Parathyroid adenoma (tissue), 2 donors: ENCODE measurements around the gene CCSAP.
"Not testable (repeated sequence)": the region's sequence is repeated elsewhere in the genome, so short reads cannot be mapped to it uniquely, and the experiment has no call there.

ENCODE experiments used
- H2AFZ ChIP-seq: fragments of 300-600 bp; sonication (generic); one replicate; pipeline ENCODE4 v1.7.0; 2017; ENCODE audit warnings: antibody characterized with exemption, mild to moderate bottlenecking
- H3K27ac ChIP-seq: fragments of 300-600 bp; sonication (generic); one replicate; pipeline ENCODE4 v1.7.0; 2017
- H3K27me3 ChIP-seq: fragments of 300-600 bp; sonication (generic); one replicate; pipeline ENCODE4 v1.7.0; 2017; ENCODE audit warnings: low read length; ENCODE audit not compliant: control insufficient read depth, insufficient read depth
- H3K36me3 ChIP-seq: fragments of 300-600 bp; sonication (generic); one replicate; pipeline ENCODE4 v1.7.0; 2017; ENCODE audit warnings: low read length; ENCODE audit not compliant: control insufficient read depth, insufficient read depth
- H3K4me1 ChIP-seq: fragments of 300-600 bp; sonication (generic); one replicate; pipeline ENCODE4 v1.7.0; 2017; ENCODE audit warnings: control low read depth
- H3K4me2 ChIP-seq: fragments of 300-600 bp; sonication (generic); one replicate; pipeline ENCODE4 v1.7.0; 2017; ENCODE audit warnings: low read length
- H3K4me3 ChIP-seq: fragments of 300-600 bp; sonication (generic); one replicate; pipeline ENCODE4 v1.7.0; 2017; ENCODE audit warnings: low read depth, low read length
- H3K79me2 ChIP-seq: fragments of 300-600 bp; sonication (generic); one replicate; pipeline ENCODE4 v1.7.0; 2017; ENCODE audit warnings: control low read depth
- H3K9ac ChIP-seq: fragments of 300-600 bp; sonication (generic); one replicate; pipeline ENCODE4 v1.7.0; 2017; ENCODE audit warnings: mild to moderate bottlenecking
- H3K9me3 ChIP-seq: fragments of 300-600 bp; sonication (generic); one replicate; pipeline ENCODE4 v1.7.0; 2017; ENCODE audit warnings: low read length; ENCODE audit not compliant: control insufficient read depth
- CTCF ChIP-seq: fragments of 300-600 bp; sonication (generic); IDR thresholded peaks from one replicate; pipeline ENCODE4 v1.7.0; 2017; ENCODE audit warnings: antibody characterized with exemption, mild to moderate bottlenecking
- donor health status: primary hyperparathyroidism.

CCSAP gene

DNA sequence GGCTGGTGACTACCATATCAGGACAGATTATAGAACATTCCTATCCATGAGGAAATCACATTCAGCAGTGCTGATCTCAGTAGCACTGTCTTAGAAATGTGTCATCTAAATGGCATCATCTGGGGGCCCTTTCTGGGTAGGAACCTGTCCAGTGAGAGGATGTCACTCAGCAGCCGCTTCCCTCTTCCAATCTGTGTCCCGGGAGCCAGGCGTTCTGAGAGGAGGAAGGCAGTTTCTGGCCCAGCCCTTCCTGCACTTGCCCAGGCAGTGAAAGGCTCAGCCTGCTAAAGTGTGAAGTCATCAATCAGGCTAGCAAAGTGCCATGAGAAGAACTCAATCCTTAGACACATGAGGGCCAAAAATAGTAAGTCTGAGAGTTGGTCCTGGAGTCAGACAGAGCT lies 46.3 kb downstream of the CCSAP start:
- no peaks in the 10 kb centered on the region for H3K27me3 ChIP-seq
- H3K4me3 ChIP-seq: no peak overlapping the region
- H3K4me1 ChIP-seq: no peaks in the 10 kb centered on the region
- H3K4me2 ChIP-seq: no peak overlapping the region
- TF ChIP-seq CTCF: no peak
- no peak overlapping the region for H3K9ac ChIP-seq
- H3K79me2 ChIP-seq: no peaks in the 10 kb centered on the region
- H3K9me3 ChIP-seq: no peaks in the 10 kb centered on the region
- no peak overlapping the region for H2AFZ ChIP-seq
- no peak overlapping the region for H3K27ac ChIP-seq
- no peaks in the 10 kb centered on the region for H3K36me3 ChIP-seq

GRCh38 chr1:229295745-229296144 lies 47.1 kb downstream of the CCSAP start:
- Histone ChIP-seq H3K36me3 (no peaks in the 10 kb centered on the region), H3K9ac (no peak overlapping the region), H3K27me3 (no peaks in the 10 kb centered on the region), H3K4me1 (no peaks in the 10 kb centered on the region), H3K27ac (no peak overlapping the region), H3K4me3 (no peak overlapping the region), H3K9me3 (no peaks in the 10 kb centered on the region), H3K79me2 (no peaks in the 10 kb centered on the region), H3K4me2 (no peak overlapping the region), H2AFZ (no peak overlapping the region)
- no peak for TF ChIP-seq CTCF

GRCh38 chr1:229293528-229294204 lies 49.2 kb downstream of the CCSAP start:
- no peak overlapping the region for H3K4me2 ChIP-seq
- no peaks in the 10 kb centered on the region for H3K36me3 ChIP-seq
- H3K9me3 ChIP-seq: no peaks in the 10 kb centered on the region
- H3K4me3 ChIP-seq: no peak overlapping the region
- no peaks in the 10 kb centered on the region for H3K27me3 ChIP-seq
- no peak overlapping the region for H2AFZ ChIP-seq
- no peak for TF ChIP-seq CTCF
- no peak overlapping the region for H3K27ac ChIP-seq
- no peaks in the 10 kb centered on the region for H3K79me2 ChIP-seq
- H3K9ac ChIP-seq: no peak overlapping the region
- H3K4me1 ChIP-seq: no peaks in the 10 kb centered on the region

DNA sequence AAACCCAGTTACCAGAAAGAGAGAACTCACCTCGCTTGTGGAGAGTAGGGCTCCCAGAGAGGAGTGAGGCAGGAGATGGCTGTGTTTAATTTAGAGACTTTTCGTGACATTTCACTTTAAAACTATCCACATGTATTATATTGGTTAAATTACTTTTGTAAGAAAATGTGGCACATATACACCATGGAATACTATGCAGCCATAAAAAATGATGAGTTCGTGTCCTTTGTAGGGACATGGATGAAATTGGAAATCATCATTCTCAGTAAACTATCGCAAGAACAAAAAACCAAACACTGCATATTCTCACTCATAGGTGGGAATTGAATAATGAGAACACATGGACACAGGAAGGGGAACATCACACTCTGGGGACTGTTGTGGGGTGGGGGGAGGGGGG lies 51.2 kb downstream of the CCSAP start:
- not testable (repeated sequence) for H3K4me1 ChIP-seq, H3K9me3 ChIP-seq, H2AFZ ChIP-seq, H3K4me3 ChIP-seq, H3K36me3 ChIP-seq, H3K27ac ChIP-seq, H3K27me3 ChIP-seq, H3K4me2 ChIP-seq, H3K79me2 ChIP-seq, H3K9ac ChIP-seq

GRCh38 chr1:229288516-229288915 lies 54.3 kb downstream of the CCSAP start:
- peaks cover 5% of the 10 kb centered on the region for H3K4me1 ChIP-seq
- no peak overlapping the region for H3K4me3 ChIP-seq
- H3K27me3 ChIP-seq: no peaks in the 10 kb centered on the region
- H3K79me2 ChIP-seq: peaks cover 3% of the 10 kb centered on the region
- no peak overlapping the region for H2AFZ ChIP-seq
- no peaks in the 10 kb centered on the region for H3K9me3 ChIP-seq
- H3K9ac ChIP-seq: no peak overlapping the region
- no peaks in the 10 kb centered on the region for H3K36me3 ChIP-seq
- no peak overlapping the region for H3K27ac ChIP-seq
- no peak overlapping the region for H3K4me2 ChIP-seq
- TF ChIP-seq CTCF: no peak
